Epithelial cell of prostate (primary cell): ENCODE measurements around the gene FBXO41.
A peak's percentile ranks its signal among the peaks of the same experiment; 100 is the strongest.
"Not testable (repeated sequence)": the region's sequence is repeated elsewhere in the genome, so short reads cannot be mapped to it uniquely, and the experiment has no call there.

Source experiments
- DNase-seq: peaks from one replicate; pipeline ENCODE4 v3.0.0-alpha.2; 2011; ENCODE audit warnings: low read depth, low spot score
- H3K27ac ChIP-seq: fragments of 450-650 bp; 2 replicates; pipeline ENCODE4 v1.5.1; 2017; ENCODE audit warnings: mild to moderate bottlenecking

Gene FBXO41

GRCh38 chr2:73263540-73264331, 20.5 kb downstream of the FBXO41 start:
- no peak for DNase-seq
- no peak overlapping the region for H3K27ac ChIP-seq

- not testable (repeated sequence) for H3K27ac ChIP-seq, DNase-seq
These were observed 21.4 kb downstream of the FBXO41 start for GRCh38 chr2:73262691-73263429.

- H3K27ac ChIP-seq, result no peak overlapping the region
- no peak for DNase-seq
These were observed 22.1 kb downstream of the FBXO41 start for GRCh38 chr2:73262108-73262651.

GRCh38 chr2:73260338-73260984, 23.8 kb downstream of the FBXO41 start:
- no peak overlapping the region for H3K27ac ChIP-seq
- DNase-seq, result no peak

- H3K27ac ChIP-seq, result no peak overlapping the region
- DNase-seq, result no peak
These were observed 24.5 kb downstream of the FBXO41 start for GRCh38 chr2:73259704-73260337.

GRCh38 chr2:73259276-73259675, 25.0 kb downstream of the FBXO41 start:
- DNase-seq, result no peak

GRCh38 chr2:73258913-73259215, 25.4 kb downstream of the FBXO41 start:
- H3K27ac ChIP-seq, result no peak overlapping the region
- no peak for DNase-seq

More at GRCh38 chr2:73259276-73259675, 25.0 kb downstream of the FBXO41 start:
- no peak overlapping the region for H3K27ac ChIP-seq

GRCh38 chr2:73258186-73258912, 25.9 kb downstream of the FBXO41 start:
- H3K27ac ChIP-seq, result no peak overlapping the region
- no peak for DNase-seq

GRCh38 chr2:73257425-73258125, 26.7 kb downstream of the FBXO41 start:
- no peak overlapping the region for H3K27ac ChIP-seq
- no peak for DNase-seq

- no peak for DNase-seq
- H3K27ac ChIP-seq, result no peak overlapping the region
These were observed 27.3 kb downstream of the FBXO41 start for GRCh38 chr2:73257021-73257420.

- no peak overlapping the region for H3K27ac ChIP-seq
- no peak for DNase-seq
These were observed 27.7 kb downstream of the FBXO41 start for GRCh38 chr2:73256618-73256922.

- DNase-seq, result no peak
- H3K27ac ChIP-seq, result peak overlapping the region; percentile 60
These were observed 28.2 kb downstream of the FBXO41 start for GRCh38 chr2:73255907-73256617.

GRCh38 chr2:73255007-73255644, 29.2 kb downstream of the FBXO41 start:
- peak overlapping the region; percentile 60 for H3K27ac ChIP-seq
- no peak for DNase-seq

GRCh38 chr2:73254343-73255006, 29.8 kb downstream of the FBXO41 start:
- no peak for DNase-seq
- peak overlapping the region; percentile 60 for H3K27ac ChIP-seq

GRCh38 chr2:73253901-73254300, 30.4 kb downstream of the FBXO41 start:
- DNase-seq, result no peak
- peak overlapping the region; percentile 60 for H3K27ac ChIP-seq

GRCh38 chr2:73253400-73253799, 30.9 kb downstream of the FBXO41 start:
- DNase-seq, result no peak
- H3K27ac ChIP-seq, result peak overlapping the region; percentile 60

GRCh38 chr2:73252238-73253027, 31.8 kb downstream of the FBXO41 start:
- no peak overlapping the region for H3K27ac ChIP-seq
- no peak for DNase-seq
